Measurements from ENCODE around the gene TMEM165. TPM values are rescaled to one million over a fixed set of nuclear protein-coding genes. Genes with fewer than 3 reads are reported as not detected.

Gene TMEM165
- total and polyA plus RNA-seq, 10 of the 15 experiments (the other 5 are each of a cell fraction or from before 2014, with no cell fraction given), result 18.3 to 141 (median 81.1) TPM

GRCh38 chr4:55345980-55346850, 49.5 kb upstream of the TMEM165 start, which contains the start of gene SRD5A3 (continued):
- TF ChIP-seq NR2F1 (conservative IDR thresholded peaks at IDR 0.05) (peak; percentile 65), HDAC2 (IDR thresholded peaks at IDR 0.05) (no peak), CHD4 (IDR thresholded peaks at IDR 0.05) (no peak), TAF1 (IDR thresholded peaks at IDR 0.05; ENCODE audit: borderline replicate concordance, low read depth, low read length) (0 out of 2 replicates have a peak, but pooled peaks have one; percentile 29), IKZF1 (conservative IDR thresholded peaks at IDR 0.05) (peak; percentile 89), LARP7 (IDR thresholded peaks at IDR 0.05) (peak; percentile 92), SMAD1 (IDR thresholded peaks at IDR 0.05; ENCODE audit: low read depth, partially characterized antibody) (no peak), NFIC (IDR thresholded peaks at IDR 0.05; ENCODE audit: low read depth, low read length) (no peak), NFXL1 (IDR thresholded peaks at IDR 0.05; ENCODE audit: borderline replicate concordance) (no peak), E2F4 (IDR thresholded peaks at IDR 0.05; ENCODE audit: low read depth, low read length) (0 out of 2 replicates have a peak, but pooled peaks have one; percentile 46), CHD1 (IDR thresholded peaks at IDR 0.05; ENCODE audit: low read depth, low read length) (no peak), SMAD5 (IDR thresholded peaks at IDR 0.05; ENCODE audit: low read depth) (no peak), ZNF687 (IDR thresholded peaks at IDR 0.05) (peak; percentile 45; the same call in 1 of the 2 replicates), ZNF24 (IDR thresholded peaks at IDR 0.05) (no peak), IRF5 (IDR thresholded peaks at IDR 0.05; ENCODE audit: borderline replicate concordance) (no peak), MYB (IDR thresholded peaks at IDR 0.05; ENCODE audit: borderline replicate concordance, low read depth, low read length) (no peak), SMC3 (IDR thresholded peaks at IDR 0.05; ENCODE audit: borderline replicate concordance, low read length) (peak; percentile 64), E2F8 (IDR thresholded peaks at IDR 0.05; ENCODE audit: low read depth, partially characterized antibody) (no peak)
- TF ChIP-seq, protein P1, sequence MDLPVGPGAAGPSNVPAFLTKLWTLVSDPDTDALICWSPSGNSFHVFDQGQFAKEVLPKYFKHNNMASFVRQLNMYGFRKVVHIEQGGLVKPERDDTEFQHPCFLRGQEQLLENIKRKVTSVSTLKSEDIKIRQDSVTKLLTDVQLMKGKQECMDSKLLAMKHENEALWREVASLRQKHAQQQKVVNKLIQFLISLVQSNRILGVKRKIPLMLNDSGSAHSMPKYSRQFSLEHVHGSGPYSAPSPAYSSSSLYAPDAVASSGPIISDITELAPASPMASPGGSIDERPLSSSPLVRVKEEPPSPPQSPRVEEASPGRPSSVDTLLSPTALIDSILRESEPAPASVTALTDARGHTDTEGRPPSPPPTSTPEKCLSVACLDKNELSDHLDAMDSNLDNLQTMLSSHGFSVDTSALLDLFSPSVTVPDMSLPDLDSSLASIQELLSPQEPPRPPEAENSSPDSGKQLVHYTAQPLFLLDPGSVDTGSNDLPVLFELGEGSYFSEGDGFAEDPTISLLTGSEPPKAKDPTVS (IDR thresholded peaks at IDR 0.05; ENCODE audit: low read depth, low read length), result no peak
